ENCODE data around the gene EPB41L5.

The EPB41L5 gene

GRCh38 chr2:120064664-120065063 lies 51.8 kb downstream of the EPB41L5 start:
- no peak for TF ChIP-seq SIN3A (IDR thresholded peaks at IDR 0.05; ENCODE audit: borderline replicate concordance, insufficient read depth, low read length)
- TF ChIP-seq REST (IDR thresholded peaks at IDR 0.05; ENCODE audit: insufficient read depth in 1 of 2, low read depth in 2 of 2, low read length in 2 of 2), result no peak
- TF ChIP-seq FOXP2 (optimal IDR thresholded peaks at IDR 0.05; ENCODE audit: borderline replicate concordance, extremely low read depth, extremely low read length, insufficient read depth), result no peak
- TF ChIP-seq TAF1 (IDR thresholded peaks at IDR 0.05; ENCODE audit: borderline replicate concordance, insufficient read depth, low read length), result no peak
- no peak for TF ChIP-seq POLR2AphosphoS5 (IDR thresholded peaks at IDR 0.05; ENCODE audit: low read depth, low read length)

GRCh38 chr2:120066800-120067547 lies 54.1 kb downstream of the EPB41L5 start:
- TF ChIP-seq FOXP2 (optimal IDR thresholded peaks at IDR 0.05; ENCODE audit: borderline replicate concordance, extremely low read depth, extremely low read length, insufficient read depth) (no peak), REST (IDR thresholded peaks at IDR 0.05; ENCODE audit: insufficient read depth in 1 of 2, low read depth in 2 of 2, low read length in 2 of 2) (no peak), SIN3A (IDR thresholded peaks at IDR 0.05; ENCODE audit: borderline replicate concordance, insufficient read depth, low read length) (no peak), POLR2AphosphoS5 (IDR thresholded peaks at IDR 0.05; ENCODE audit: low read depth, low read length) (no peak)

- TF ChIP-seq TAF1 (IDR thresholded peaks at IDR 0.05; ENCODE audit: borderline replicate concordance, insufficient read depth, low read length) (no peak), SIN3A (IDR thresholded peaks at IDR 0.05; ENCODE audit: borderline replicate concordance, insufficient read depth, low read length) (no peak), REST (IDR thresholded peaks at IDR 0.05; ENCODE audit: insufficient read depth in 1 of 2, low read depth in 2 of 2, low read length in 2 of 2) (no peak), POLR2AphosphoS5 (IDR thresholded peaks at IDR 0.05; ENCODE audit: low read depth, low read length) (no peak), FOXP2 (optimal IDR thresholded peaks at IDR 0.05; ENCODE audit: borderline replicate concordance, extremely low read depth, extremely low read length, insufficient read depth) (no peak)
Observed at GRCh38 chr2:120075545-120075944, 62.7 kb downstream of the EPB41L5 start.

- TF ChIP-seq REST (IDR thresholded peaks at IDR 0.05; ENCODE audit: insufficient read depth in 1 of 2, low read depth in 2 of 2, low read length in 2 of 2) (no peak), TAF1 (IDR thresholded peaks at IDR 0.05; ENCODE audit: borderline replicate concordance, insufficient read depth, low read length) (no peak), POLR2AphosphoS5 (IDR thresholded peaks at IDR 0.05; ENCODE audit: low read depth, low read length) (no peak), FOXP2 (optimal IDR thresholded peaks at IDR 0.05; ENCODE audit: borderline replicate concordance, extremely low read depth, extremely low read length, insufficient read depth) (no peak), SIN3A (IDR thresholded peaks at IDR 0.05; ENCODE audit: borderline replicate concordance, insufficient read depth, low read length) (no peak)
Observed at GRCh38 chr2:120077896-120078295, 65.0 kb downstream of the EPB41L5 start.
